Left lung (tissue), 10 donors: ENCODE data around the gene CSF3. TPM values are rescaled to one million over a fixed set of nuclear protein-coding genes. Genes with fewer than 3 reads are reported as not detected.
"Not testable (repeated sequence)": the region's sequence is repeated elsewhere in the genome, so short reads cannot be mapped to it uniquely, and the experiment has no call there.

Source experiments
- ATAC-seq: fragments of 200-7000 bp; cut with Tn5 transposase; one replicate; pipeline ENCODE4 v1.9.1; 2020; ENCODE audit warnings: moderate library complexity
- DNase-seq, 4 donors: peaks; one replicate each; pipeline ENCODE4 v3.0.0-alpha.2; 2013 to 2020
- H3K27ac ChIP-seq, 2 donors: fragments of 200-600 bp; sonication (generic) in 1 of 2; one replicate each; pipeline versions ENCODE4 v1.5.0 to v1.8.0; 2020 to 2021
- H3K27me3 ChIP-seq, 2 donors: fragments of 200-600 bp; sonication (generic) in 1 of 2; one replicate each; pipeline versions ENCODE4 v1.5.0 to v1.8.0; 2020 to 2021
- H3K36me3 ChIP-seq, 2 donors: fragments of 200-600 bp; sonication (generic) in 1 of 2; one replicate each; pipeline versions ENCODE4 v1.5.0 to v1.8.0; 2020 to 2021
- H3K4me1 ChIP-seq, 2 donors: fragments of 200-600 bp; one replicate each; pipeline ENCODE4 v1.8.0; 2021
- H3K4me3 ChIP-seq, 2 donors: fragments of 200-600 bp; sonication (generic) in 1 of 2; one replicate each; pipeline versions ENCODE4 v1.5.0 to v1.8.0; 2020 to 2021; ENCODE audit warnings: mild to moderate bottlenecking in 1 of 2
- H3K9me3 ChIP-seq, 2 donors: fragments of 200-600 bp; sonication (generic) in 1 of 2; one replicate each; pipeline versions ENCODE4 v1.5.0 to v1.8.0; 2020 to 2021
- CTCF ChIP-seq, 2 donors: fragments of 200-600 bp; sonication (generic) in 1 of 2; IDR thresholded peaks; one replicate each; pipeline versions ENCODE4 v1.5.0 to v1.8.0; 2021; ENCODE audit warnings: antibody characterized with exemption in 2 of 2
- intact Hi-C, 2 donors: fragments of 100-400 bp; cut with DNase I; formaldehyde crosslinking; loops; one replicate each; pipeline versions ENCODE4 v1.11.2 to v1.14.2; 2022
- polyA plus RNA-seq, 6 donors: library from polyadenylated mRNA; unstranded; fragments of 120-200 nt; gene quantifications; one replicate each; pipeline ENCODE4 v1.2.1, GENCODE V29; 2013; ENCODE audit not compliant: insufficient read length in 6 of 6
- total RNA-seq, 2 donors: library from RNA; stranded (reverse); fragmentation: NEBNext Ultra II Directional; extraction: Animal tissue kit (Norgen Biotek cat#: 25700); gene quantifications; one replicate each; pipeline ENCODE4 v1.2.1, GENCODE V29; 2021
- donor health status: DM: no; HTN: yes; CAD: no.
- donor health status: DM: no; HTN: no; CAD: no.

Gene CSF3
- total and polyA plus RNA-seq, 8 donors = 0.61 to 1.7 TPM; not detected in 6

GRCh38 chr17:39996162-39996561 lies 19.1 kb upstream of the CSF3 start:
- TF ChIP-seq CTCF (IDR thresholded peaks at IDR 0.05) = no peak
- Histone ChIP-seq H3K27ac (no peak overlapping the region), H3K27me3 (no peaks in the 10 kb centered on the region), H3K9me3 (no peaks in the 10 kb centered on the region), H3K4me3 (no peak overlapping the region), H3K36me3 (peaks cover 0 to 76% of the 10 kb centered on the region in 2 donors), H3K4me1 (no peaks in the 10 kb centered on the region)
- ATAC-seq (no peak), DNase-seq (peak in 1 of 4 donors; percentile 6)
- intact Hi-C loops = no loop called here

GRCh38 chr17:39996800-39997199 lies 18.4 kb upstream of the CSF3 start:
- intact Hi-C loops = no loop called here
- peaks cover 0 to 70% of the 10 kb centered on the region in 2 donors for H3K36me3 ChIP-seq
- ATAC-seq = peak; percentile 14

DNA sequence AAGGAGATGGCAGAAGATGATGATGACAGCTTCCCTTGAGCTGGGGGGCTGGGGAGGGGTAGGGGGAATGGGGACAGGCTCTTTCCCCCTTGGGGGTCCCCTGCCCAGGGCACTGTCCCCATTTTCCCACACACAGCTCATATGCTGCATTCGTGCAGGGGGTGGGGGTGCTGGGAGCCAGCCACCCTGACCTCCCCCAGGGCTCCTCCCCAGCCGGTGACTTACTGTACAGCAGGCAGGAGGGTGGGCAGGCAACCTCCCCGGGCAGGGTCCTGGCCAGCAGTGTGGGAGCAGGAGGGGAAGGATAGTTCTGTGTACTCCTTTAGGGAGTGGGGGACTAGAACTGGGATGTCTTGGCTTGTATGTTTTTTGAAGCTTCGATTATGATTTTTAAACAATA lies 17.7 kb upstream of the CSF3 start:
- H3K27me3 ChIP-seq = no peaks in the 10 kb centered on the region
- DNase-seq (peak in 1 of 4 donors; percentile 59), ATAC-seq (no peak)
- no peak for TF ChIP-seq CTCF (IDR thresholded peaks at IDR 0.05)
- H3K27ac ChIP-seq = no peak overlapping the region
- intact Hi-C loops = no loop called here
- no peak overlapping the region for H3K4me3 ChIP-seq
- no peaks in the 10 kb centered on the region for H3K9me3 ChIP-seq
- H3K36me3 ChIP-seq = peaks cover 0 to 62% of the 10 kb centered on the region in 2 donors
- H3K4me1 ChIP-seq = no peaks in the 10 kb centered on the region

More at GRCh38 chr17:39996800-39997199, 18.4 kb upstream of the CSF3 start:
- H3K27ac ChIP-seq = no peak overlapping the region
- no peak for TF ChIP-seq CTCF (IDR thresholded peaks at IDR 0.05)
- H3K4me1 ChIP-seq = no peaks in the 10 kb centered on the region
- H3K4me3 ChIP-seq = no peak overlapping the region
- peak in 2 of 4 donors; percentile 43 to 72 for DNase-seq
- H3K27me3 ChIP-seq = no peaks in the 10 kb centered on the region
- no peaks in the 10 kb centered on the region for H3K9me3 ChIP-seq

DNA sequence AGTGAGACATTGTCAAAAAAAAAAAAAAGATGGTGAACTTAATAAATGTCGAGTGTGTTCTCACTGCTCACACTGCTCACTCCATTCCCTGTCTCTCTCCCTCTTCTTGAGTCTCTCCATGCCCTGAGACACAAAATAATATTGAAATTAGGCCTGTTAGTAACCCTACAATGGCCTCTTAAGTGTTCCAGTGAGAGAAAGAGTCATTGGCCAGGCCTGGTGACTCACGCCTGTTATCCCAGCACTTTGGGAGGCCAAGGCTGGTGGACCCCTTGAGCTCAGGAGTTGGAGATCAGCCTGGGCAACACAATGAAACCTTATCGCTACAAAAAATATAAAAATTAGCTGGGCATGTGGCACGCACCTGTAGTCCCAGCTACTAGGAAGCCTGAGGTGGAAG lies 16.2 kb upstream of the CSF3 start:
- ATAC-seq (peak; percentile 91), DNase-seq (peak in 1 of 4 donors; percentile 42)
- Histone ChIP-seq H3K4me3 (no peak overlapping the region), H3K27ac (peak overlapping the region in 1 of 2 donors; percentile 33), H3K4me1 (no peaks in the 10 kb centered on the region), H3K9me3 (no peaks in the 10 kb centered on the region), H3K36me3 (peaks cover 0 to 47% of the 10 kb centered on the region in 2 donors), H3K27me3 (no peaks in the 10 kb centered on the region)
- TF ChIP-seq CTCF (IDR thresholded peaks at IDR 0.05) = no peak
- intact Hi-C loops = no loop called here

DNA sequence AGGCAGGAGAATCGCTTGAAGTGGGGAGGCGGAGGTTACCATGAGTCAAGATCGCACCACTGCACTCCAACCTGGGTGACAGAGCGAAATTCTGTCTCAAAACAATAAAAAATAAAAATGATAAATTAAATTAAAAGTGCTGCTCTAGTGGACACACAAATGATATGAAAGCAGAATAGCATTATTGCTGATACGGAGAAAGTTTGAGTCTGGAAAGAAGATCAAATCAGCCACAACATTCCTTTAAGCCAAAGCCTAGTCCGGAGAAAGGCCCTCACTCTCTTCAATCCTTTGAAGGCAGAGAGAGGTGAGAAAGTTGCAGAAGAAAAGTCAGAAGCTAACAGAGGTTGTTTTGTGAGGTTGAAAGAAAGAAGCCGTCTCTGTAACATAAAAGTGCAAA lies 15.1 kb upstream of the CSF3 start:
- Histone ChIP-seq H3K9me3 (no peaks in the 10 kb centered on the region), H3K4me1 (no peaks in the 10 kb centered on the region), H3K27me3 (no peaks in the 10 kb centered on the region), H3K4me3 (no peak overlapping the region), H3K27ac (no peak overlapping the region), H3K36me3 (peaks cover 0 to 36% of the 10 kb centered on the region in 2 donors)
- intact Hi-C loops = no loop called here
- TF ChIP-seq CTCF (IDR thresholded peaks at IDR 0.05) = no peak
- DNase-seq (no peak), ATAC-seq (no peak)

DNA sequence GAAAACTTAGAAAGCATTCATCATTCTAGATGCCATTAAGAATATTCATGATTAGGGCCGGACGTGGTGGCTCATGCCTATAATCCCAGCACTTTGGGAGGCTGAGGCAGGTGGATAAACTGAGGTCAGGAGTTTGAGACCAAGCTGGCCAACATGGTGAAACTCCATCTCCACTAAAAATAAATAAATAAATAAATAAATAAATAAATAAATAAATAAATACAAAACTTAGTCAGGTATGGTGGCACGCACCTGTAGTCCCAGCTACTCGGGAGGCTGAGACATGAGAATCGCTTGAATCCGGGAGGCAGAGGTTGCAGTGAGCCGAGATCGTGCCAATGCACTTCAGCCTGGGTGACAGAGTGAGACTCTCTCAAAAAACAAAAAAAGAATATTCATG lies 13.9 kb upstream of the CSF3 start:
- intact Hi-C loops, ATAC-seq: not testable (repeated sequence)

More for the DNA sequence above, 13.9 kb upstream of the CSF3 start:
- not testable (repeated sequence) for H3K4me3 ChIP-seq, H3K9me3 ChIP-seq, H3K27me3 ChIP-seq, H3K4me1 ChIP-seq, H3K27ac ChIP-seq
- DNase-seq = peak in 1 of 4 donors; percentile 9
- H3K36me3 ChIP-seq = peaks cover 0 to 24% of the 10 kb centered on the region in 2 donors
